OCI-LY7 (cell line): ENCODE results near the gene PDE6D. TPM values are rescaled to one million over a fixed set of nuclear protein-coding genes. Genes with fewer than 3 reads are reported as not detected.

Experiments used
- BruUV-seq: library from RNA; stranded (reverse); fragments of 400-500 nt; replicated peaks from 2 replicates; lab custom pipeline; 2021; lab: Mats Ljungman, UMichigan
- CTCF ChIA-PET: fragments of 300-600 bp; sonication (Branson Sonifier 250); formaldehyde crosslinking; loops from one replicate; lab custom pipeline; 2022; ENCODE audit warnings: antibody characterized with exemption; ENCODE audit not compliant: unreplicated experiment; lab: Charles Lee
- POLR2A ChIA-PET: fragments of 300-600 bp; sonication (Branson Sonifier 250); formaldehyde crosslinking; loops from one replicate; lab custom pipeline; 2022; ENCODE audit warnings: antibody characterized with exemption; lab: Charles Lee
- DNase-seq: peaks from one replicate; pipeline ENCODE4 v3.0.0-alpha.2; 2015; ENCODE audit warnings: low spot score
- H2AFZ ChIP-seq: fragments of 200-600 bp; sonication (generic), shearing (Covaris generic); 2 replicates; pipeline ENCODE4 v1.6.1; 2014; ENCODE audit warnings: mild to moderate bottlenecking, antibody characterized with exemption, low read length, moderate library complexity
- H3K27ac ChIP-seq: fragments of 200-600 bp; sonication (generic); 2 replicates; pipeline ENCODE4 v1.5.1; 2014; ENCODE audit warnings: mixed run types, low read depth, mild to moderate bottlenecking, moderate library complexity, low read length, inconsistent platforms; ENCODE audit not compliant: poor library complexity, severe bottlenecking
- H3K36me3 ChIP-seq: fragments of 200-600 bp; sonication (generic); 2 replicates; pipeline ENCODE4 v1.6.1; 2014; ENCODE audit warnings: mild to moderate bottlenecking, antibody characterized with exemption, low read length, moderate library complexity, mixed read lengths; ENCODE audit not compliant: insufficient read depth
- H3K4me1 ChIP-seq: fragments of 200-600 bp; sonication (generic); 2 replicates; pipeline ENCODE4 v1.5.1; 2014; ENCODE audit warnings: mild to moderate bottlenecking, low read length; ENCODE audit not compliant: insufficient read depth, poor library complexity, severe bottlenecking
- H3K4me2 ChIP-seq: fragments of 200-600 bp; sonication (generic); 2 replicates; pipeline ENCODE4 v1.6.1; 2014; ENCODE audit warnings: mild to moderate bottlenecking, low read length
- H3K4me3 ChIP-seq: fragments of 200-600 bp; sonication (generic); 2 replicates; pipeline ENCODE4 v1.5.1; 2014; ENCODE audit warnings: mild to moderate bottlenecking, low read depth, low read length; ENCODE audit not compliant: poor library complexity, severe bottlenecking
- H3K79me2 ChIP-seq: fragments of 200-600 bp; sonication (generic); 2 replicates; pipeline ENCODE4 v1.6.1; 2016; ENCODE audit warnings: low read depth, mild to moderate bottlenecking, low read length, moderate library complexity, mixed read lengths; ENCODE audit not compliant: insufficient read depth
- H3K9me2 ChIP-seq: fragments of 200-600 bp; sonication (generic); 2 replicates; pipeline ENCODE4 v1.6.1; 2016; ENCODE audit warnings: mild to moderate bottlenecking, low read length, mixed read lengths; ENCODE audit not compliant: insufficient read depth
- H3K9me3 ChIP-seq: fragments of 200-600 bp; sonication (generic); 2 replicates; pipeline ENCODE4 v1.6.1; 2014; ENCODE audit warnings: mild to moderate bottlenecking, mixed run types, low read length, mixed read lengths
- H4K20me1 ChIP-seq: fragments of 200-600 bp; sonication (generic); 2 replicates; pipeline ENCODE4 v1.6.1; 2014; ENCODE audit warnings: mild to moderate bottlenecking, antibody characterized with exemption, low read length, moderate library complexity, mixed read lengths; ENCODE audit not compliant: insufficient read depth
- CTCF ChIP-seq: fragments of 200-600 bp; sonication (generic); conservative IDR thresholded peaks from 2 replicates; pipeline ENCODE4 v1.5.1; 2014; ENCODE audit warnings: mild to moderate bottlenecking, antibody characterized with exemption, low read length, moderate library complexity, mixed read lengths
- EZH2phosphoT487 ChIP-seq: fragments of 200-600 bp; sonication (generic); IDR thresholded peaks from 2 replicates; pipeline ENCODE4 v1.6.1; 2018; ENCODE audit warnings: low read depth, borderline replicate concordance, mild to moderate bottlenecking, mixed run types, antibody characterized with exemption, low read length, moderate library complexity, mixed read lengths
- intact Hi-C: fragments of 100-400 bp; cut with micrococcal nuclease; formaldehyde crosslinking; loops from one replicate; pipeline ENCODE4 v1.10.0; 2022; ENCODE audit not compliant: unreplicated experiment
- total RNA-seq, 2 experiments: library from RNA; depleted of rRNA in 1 of 2; stranded (reverse); fragments of >200 nt in 1 of 2; shearing (Covaris generic) in 1 of 2; gene quantifications; 2 replicates each; pipeline ENCODE4 v1.2.3, GENCODE V29; 2014 to 2022

The PDE6D gene
- total RNA-seq, 2 experiments from 2014 or later, result 47.4 to 54.6 TPM

GRCh38 chr2:231795525-231796327 is 14.6 kb upstream of the PDE6D start:
- no TSS peak for BruUV-seq
- no peak overlapping the region for H3K4me2 ChIP-seq
- H3K27ac ChIP-seq, result no peak overlapping the region
- DNase-seq, result no peak
- H3K4me3 ChIP-seq, result no peak overlapping the region
- POLR2A ChIA-PET, result interaction anchor here (0.6 to 1.3 kb wide), 2 partner anchors 15 to 335 kb away, joined by 5 read pairs; no protein-coding TSS in a partner anchor
- H3K36me3 ChIP-seq, result peaks cover 89% of the 10 kb centered on the region
- no peak overlapping the region for H2AFZ ChIP-seq
- H3K79me2 ChIP-seq, result peaks cover 4% of the 10 kb centered on the region; the same call in 1 of the 2 replicates
- TF ChIP-seq EZH2phosphoT487 (no peak), CTCF (peak; percentile 49)
- H3K9me2 ChIP-seq, result no peaks in the 10 kb centered on the region
- no peaks in the 10 kb centered on the region for H4K20me1 ChIP-seq
- intact Hi-C loops, result no loop called here
- no peaks in the 10 kb centered on the region for H3K4me1 ChIP-seq
- CTCF ChIA-PET, result interaction anchor here (1.0 kb wide), 1 partner anchor 11 kb away, joined by 3 read pairs; no protein-coding TSS in a partner anchor
- no peaks in the 10 kb centered on the region for H3K9me3 ChIP-seq

GRCh38 chr2:231794383-231794782 is 13.3 kb upstream of the PDE6D start:
- POLR2A ChIA-PET, result no interaction called here

More at GRCh38 chr2:231794383-231794782, 13.3 kb upstream of the PDE6D start:
- H4K20me1 ChIP-seq, result no peaks in the 10 kb centered on the region
- intact Hi-C loops, result no loop called here
- no peaks in the 10 kb centered on the region for H3K9me3 ChIP-seq
- no peak overlapping the region for H3K4me2 ChIP-seq
- CTCF ChIA-PET, result no interaction called here
- peaks cover 87% of the 10 kb centered on the region for H3K36me3 ChIP-seq
- no peaks in the 10 kb centered on the region for H3K4me1 ChIP-seq
- no peak overlapping the region for H2AFZ ChIP-seq
- H3K9me2 ChIP-seq, result no peaks in the 10 kb centered on the region
- no peak for DNase-seq
- peaks cover 15% of the 10 kb centered on the region; the same call in 1 of the 2 replicates for H3K79me2 ChIP-seq
- BruUV-seq, result no TSS peak
- no peak overlapping the region for H3K4me3 ChIP-seq
- no peak overlapping the region for H3K27ac ChIP-seq
- no peak for TF ChIP-seq CTCF
- TF ChIP-seq EZH2phosphoT487, result no peak
